H9 (cell line): ENCODE measurements around the gene NID1. TPM values are rescaled to one million over a fixed set of nuclear protein-coding genes. Genes with fewer than 3 reads are reported as not detected.

ENCODE experiments used
- DNase-seq: peaks from one replicate; pipeline ENCODE4 v3.0.0-alpha.2; 2017
- H2AFZ ChIP-seq: one replicate; pipeline ENCODE4 v1.6.1; 2013; ENCODE audit warnings: mild to moderate bottlenecking, low read length, control low read depth, moderate library complexity
- H2AK5ac ChIP-seq: 2 replicates; pipeline ENCODE4 v1.6.1; 2013; ENCODE audit warnings: low read length, control low read depth, mixed read lengths; ENCODE audit not compliant: insufficient read length
- H2BK120ac ChIP-seq: one replicate; pipeline ENCODE4 v1.6.1; 2013; ENCODE audit warnings: low read depth, mild to moderate bottlenecking, low read length, control low read depth, inconsistent platforms; ENCODE audit not compliant: poor library complexity, severe bottlenecking
- H2BK12ac ChIP-seq: 2 replicates; pipeline ENCODE4 v1.6.1; 2013; ENCODE audit warnings: low read length, control low read depth, mixed read lengths, low read depth; ENCODE audit not compliant: insufficient read length
- H2BK15ac ChIP-seq: 2 replicates; pipeline ENCODE4 v1.6.1; 2013; ENCODE audit warnings: low read depth, low read length, control low read depth
- H2BK20ac ChIP-seq: one replicate; pipeline ENCODE4 v1.6.1; 2013; ENCODE audit warnings: low read depth, mild to moderate bottlenecking, low read length, control low read depth, inconsistent platforms; ENCODE audit not compliant: poor library complexity, severe bottlenecking
- H2BK5ac ChIP-seq: 2 replicates; pipeline ENCODE4 v1.6.1; 2013; ENCODE audit warnings: low read length, control low read depth, mixed read lengths; ENCODE audit not compliant: insufficient read length
- H3K14ac ChIP-seq: 2 replicates; pipeline ENCODE4 v1.6.1; 2013; ENCODE audit warnings: low read length, control low read depth; ENCODE audit not compliant: insufficient read depth
- H3K18ac ChIP-seq: 2 replicates; pipeline ENCODE4 v1.6.1; 2013; ENCODE audit warnings: low read depth, mild to moderate bottlenecking, mixed read lengths, low read length, control low read depth; ENCODE audit not compliant: insufficient read length
- H3K23ac ChIP-seq: 2 replicates; pipeline ENCODE4 v1.6.1; 2013; ENCODE audit warnings: low read length, control low read depth, mixed read lengths, low read depth; ENCODE audit not compliant: insufficient read length
- H3K23me2 ChIP-seq: 2 replicates; pipeline ENCODE4 v1.6.1; 2013; ENCODE audit warnings: low read depth, mild to moderate bottlenecking, mixed read lengths, low read length, control low read depth; ENCODE audit not compliant: insufficient read length, poor library complexity, severe bottlenecking
- H3K27ac ChIP-seq: 2 replicates; pipeline ENCODE4 v1.5.1; 2013; ENCODE audit warnings: low read length, control low read depth, mixed read lengths, low read depth; ENCODE audit not compliant: insufficient read length
- H3K27me3 ChIP-seq: 2 replicates; pipeline ENCODE4 v1.6.1; 2013; ENCODE audit warnings: low read length, control low read depth, inconsistent platforms; ENCODE audit not compliant: insufficient read depth
- H3K4ac ChIP-seq: 2 replicates; pipeline ENCODE4 v1.6.1; 2013; ENCODE audit warnings: low read depth, mild to moderate bottlenecking, control low read depth, inconsistent platforms, low read length, moderate library complexity
- H3K4me1 ChIP-seq: 2 replicates; pipeline ENCODE4 v1.6.1; 2013; ENCODE audit warnings: low read length, control low read depth, inconsistent platforms; ENCODE audit not compliant: insufficient read depth
- H3K4me2 ChIP-seq: 2 replicates; pipeline ENCODE4 v1.6.1; 2013; ENCODE audit warnings: low read length, control low read depth, mixed read lengths; ENCODE audit not compliant: insufficient read length, insufficient read depth
- H3K56ac ChIP-seq: 2 replicates; pipeline ENCODE4 v1.6.1; 2013; ENCODE audit warnings: low read depth, mild to moderate bottlenecking, mixed read lengths, low read length, control low read depth; ENCODE audit not compliant: insufficient read length
- H3K79me1 ChIP-seq: 2 replicates; pipeline ENCODE4 v1.6.1; 2013; ENCODE audit warnings: low read depth, mild to moderate bottlenecking, moderate library complexity, low read length, control low read depth, inconsistent platforms; ENCODE audit not compliant: insufficient read depth, poor library complexity, severe bottlenecking
- H3K79me2 ChIP-seq: 2 replicates; pipeline ENCODE4 v1.6.1; 2013; ENCODE audit warnings: low read length, control low read depth, inconsistent platforms; ENCODE audit not compliant: insufficient read depth
- H3K9ac ChIP-seq: 2 replicates; pipeline ENCODE4 v1.6.1; 2013; ENCODE audit warnings: low read length, control low read depth, mixed read lengths; ENCODE audit not compliant: insufficient read length; ENCODE audit errors: extremely low read depth
- H3K9me3 ChIP-seq: one replicate; pipeline ENCODE4 v1.6.1; 2013; ENCODE audit warnings: low read depth, low read length, inconsistent platforms; ENCODE audit not compliant: control insufficient read depth
- H3T11ph ChIP-seq: one replicate; pipeline ENCODE4 v1.6.1; 2013; ENCODE audit warnings: mild to moderate bottlenecking, low read length, control low read depth, inconsistent platforms
- H4K20me1 ChIP-seq: one replicate; pipeline ENCODE4 v1.6.1; 2013; ENCODE audit not compliant: control insufficient read depth, insufficient read length, insufficient read depth
- H4K5ac ChIP-seq: 2 replicates; pipeline ENCODE4 v1.6.1; 2013; ENCODE audit warnings: low read depth, mild to moderate bottlenecking, mixed read lengths, low read length, control low read depth; ENCODE audit not compliant: insufficient read length
- H4K8ac ChIP-seq: replicated peaks from 2 replicates; pipeline ENCODE4 v1.6.1; 2013; ENCODE audit warnings: low read length, control low read depth, mixed read lengths, low read depth; ENCODE audit not compliant: insufficient read length
- H4K91ac ChIP-seq: 2 replicates; pipeline ENCODE4 v1.6.1; 2013; ENCODE audit warnings: low read depth, mild to moderate bottlenecking, moderate library complexity, mixed read lengths, low read length, control low read depth; ENCODE audit not compliant: insufficient read length
- H3K27ac Mint-ChIP-seq, 3 experiments: 2 replicates in 2 of 3; 3 replicates in 1 of 3; pipeline ENCODE4 v1.8.0; 2020 to 2021; ENCODE audit warnings: mixed read lengths in 3 of 3, mild to moderate bottlenecking in 1 of 3, moderate library complexity in 1 of 3
- H3K27me3 Mint-ChIP-seq: 2 replicates; pipeline ENCODE4 v1.8.0; 2021; ENCODE audit warnings: low read depth, mild to moderate bottlenecking, moderate library complexity, mixed read lengths
- H3K36me3 Mint-ChIP-seq, 3 experiments: 2 replicates in 2 of 3; 3 replicates in 1 of 3; pipeline ENCODE4 v1.8.0; 2020 to 2021; ENCODE audit warnings: low read depth in 3 of 3, mixed read lengths in 3 of 3; ENCODE audit not compliant: insufficient read depth in 1 of 3
- H3K4me1 Mint-ChIP-seq, 2 experiments: 2 replicates each; pipeline ENCODE4 v1.8.0; 2020; ENCODE audit warnings: mixed read lengths in 2 of 2
- H3K4me3 Mint-ChIP-seq, 2 experiments: 2 replicates in 1 of 2; 3 replicates in 1 of 2; pipeline ENCODE4 v1.8.0; 2020 to 2021; ENCODE audit warnings: mild to moderate bottlenecking in 2 of 2, mixed read lengths in 2 of 2, moderate library complexity in 1 of 2
- H3K9me3 Mint-ChIP-seq, 2 experiments: 2 replicates in 1 of 2; 3 replicates in 1 of 2; pipeline ENCODE4 v1.8.0; 2020; ENCODE audit warnings: mild to moderate bottlenecking in 2 of 2, mixed read lengths in 2 of 2, moderate library complexity in 1 of 2
- CTCF ChIP-seq: fragments of 200-600 bp; sonication (generic); conservative IDR thresholded peaks from 3 replicates; pipeline ENCODE4 v1.8.0; 2021; ENCODE audit warnings: antibody characterized with exemption, mild to moderate bottlenecking
- WGBS: extraction: QIAGEN DNeasy Blood & Tissue Kit; methylation state at CpG from one replicate; pipeline ENCODE4 v1.1.7; 2013; ENCODE audit warnings: missing lambda C conversion rate, low lambda C conversion rate, mixed read lengths; ENCODE audit not compliant: insufficient read length; ENCODE audit errors: extremely low coverage; 5-methylcytosine and 5-hydroxymethylcytosine counted together
- total RNA-seq: library from RNA; stranded (reverse); gene quantifications from 2 replicates; pipeline ENCODE4 v1.2.1, GENCODE V29; 2021

The NID1 gene
- total RNA-seq, 1 experiment from 2014 or later, result 28.5 TPM

- no CpG with 5 or more reads among the region's 3 CpGs for WGBS
- Histone ChIP-seq H4K8ac (no peak overlapping the region), H3K79me1 (no peaks in the 10 kb centered on the region), H3K27me3 (no peaks in the 10 kb centered on the region), H3K14ac (no peak overlapping the region), H3K79me2 (no peaks in the 10 kb centered on the region), H3K23ac (no peak overlapping the region), H3K4me2 (peak overlapping the region; percentile 72), H3K9ac (no peak overlapping the region), H3K23me2 (peaks cover 5% of the 10 kb centered on the region), H4K5ac (no peak overlapping the region), H2BK5ac (no peak overlapping the region), H2AFZ (no peak overlapping the region), H3K27ac (no peak overlapping the region), H3T11ph (no peak overlapping the region), H2AK5ac (no peak overlapping the region), H4K91ac (no peak overlapping the region), H4K20me1 (no peaks in the 10 kb centered on the region), H3K4ac (no peak overlapping the region), H2BK120ac (no peak overlapping the region), H3K9me3 (no peaks in the 10 kb centered on the region), H3K56ac (no peak overlapping the region), H2BK20ac (no peak overlapping the region), H2BK12ac (no peak overlapping the region), H3K18ac (no peak overlapping the region), H2BK15ac (no peak overlapping the region), H3K4me1 (no peaks in the 10 kb centered on the region)
- H3K36me3 Mint-ChIP-seq, result no peaks in the 10 kb centered on the region
- no peak for DNase-seq
- H3K27ac Mint-ChIP-seq, result no peak overlapping the region
- no peak for TF ChIP-seq CTCF
- H3K4me1 Mint-ChIP-seq, result peaks cover 7 to 12% of the 10 kb centered on the region in 2 experiments; a peak in 3 of 4 replicates
- H3K27me3 Mint-ChIP-seq, result no peaks in the 10 kb centered on the region; the same call in 1 of the 2 replicates
- H3K4me3 Mint-ChIP-seq, result peak overlapping the region in 1 of 2 experiments; percentile 85; a peak in 1 of 5 replicates
- no peaks in the 10 kb centered on the region for H3K9me3 Mint-ChIP-seq
Measured at GRCh38 chr1:235971020-235971419, 93.9 kb downstream of the NID1 start.
